KMS-11 (cell line): Measurements from ENCODE around the gene RRP8.

Experiments used
- H2AFZ ChIP-seq: fragments of 200-600 bp; sonication (generic); 2 replicates; pipeline ENCODE4 v1.6.1; 2016; ENCODE audit warnings: antibody characterized with exemption, mixed run types, low read depth
- H3K27ac ChIP-seq: fragments of 200-600 bp; sonication (generic); 2 replicates; pipeline ENCODE4 v1.6.1; 2016; ENCODE audit warnings: mild to moderate bottlenecking, mixed run types
- H3K27me3 ChIP-seq: fragments of 200-600 bp; sonication (generic); 2 replicates; pipeline ENCODE4 v1.6.1; 2017; ENCODE audit warnings: mild to moderate bottlenecking, low read depth, mixed run types, moderate library complexity; ENCODE audit not compliant: insufficient read depth
- H3K36me3 ChIP-seq: fragments of 200-600 bp; sonication (generic); 2 replicates; pipeline ENCODE4 v1.6.1; 2017; ENCODE audit warnings: mild to moderate bottlenecking, mixed run types; ENCODE audit not compliant: insufficient read depth
- H3K4me1 ChIP-seq: fragments of 200-600 bp; sonication (generic); 2 replicates; pipeline ENCODE4 v1.6.1; 2016; ENCODE audit warnings: mild to moderate bottlenecking, low read depth, mixed run types; ENCODE audit not compliant: poor library complexity, severe bottlenecking
- H3K4me2 ChIP-seq: fragments of 200-600 bp; sonication (generic); 2 replicates; pipeline ENCODE4 v1.7.0; 2016; ENCODE audit warnings: mild to moderate bottlenecking, mixed run types
- H3K4me3 ChIP-seq: fragments of 200-600 bp; sonication (generic); IDR thresholded peaks from 2 replicates; pipeline ENCODE4 v1.6.1; 2017; ENCODE audit warnings: low read depth, low read length, mixed read lengths; ENCODE audit not compliant: insufficient read depth
- H3K79me2 ChIP-seq: fragments of 200-600 bp; sonication (generic); 2 replicates; pipeline ENCODE4 v1.6.1; 2016; ENCODE audit warnings: low read depth, mixed run types; ENCODE audit not compliant: insufficient read depth
- H3K9ac ChIP-seq: fragments of 200-600 bp; sonication (generic); 2 replicates; pipeline ENCODE4 v1.6.1; 2016; ENCODE audit warnings: mild to moderate bottlenecking, mixed run types
- H4K20me1 ChIP-seq: fragments of 200-600 bp; sonication (generic); 2 replicates; pipeline ENCODE4 v1.6.1; 2016; ENCODE audit warnings: mild to moderate bottlenecking, mixed run types; ENCODE audit not compliant: insufficient read depth
- CTCF ChIP-seq: fragments of 200-600 bp; sonication (generic); conservative IDR thresholded peaks from 2 replicates; pipeline ENCODE4 v1.6.1; 2017; ENCODE audit warnings: low read depth, mild to moderate bottlenecking, antibody characterized with exemption, low read length, moderate library complexity, mixed read lengths

RRP8 gene

GRCh38 chr11:6625156-6625831 is 21.9 kb upstream of the RRP8 start:
- Histone ChIP-seq H3K9ac (no peak overlapping the region), H3K27ac (no peak overlapping the region), H3K79me2 (no peaks in the 10 kb centered on the region), H3K4me3 (no peak overlapping the region), H3K27me3 (no peaks in the 10 kb centered on the region), H2AFZ (no peak overlapping the region), H3K4me1 (peaks cover 11% of the 10 kb centered on the region), H4K20me1 (no peaks in the 10 kb centered on the region), H3K4me2 (no peak overlapping the region), H3K36me3 (no peaks in the 10 kb centered on the region)
- no peak for TF ChIP-seq CTCF

- H3K4me3 ChIP-seq, result no peak overlapping the region
- TF ChIP-seq CTCF, result no peak
- no peak overlapping the region for H3K4me2 ChIP-seq
- no peak overlapping the region for H3K9ac ChIP-seq
- H3K79me2 ChIP-seq, result no peaks in the 10 kb centered on the region
- H3K27me3 ChIP-seq, result no peaks in the 10 kb centered on the region
- no peak overlapping the region for H3K27ac ChIP-seq
- no peaks in the 10 kb centered on the region for H3K36me3 ChIP-seq
- peaks cover 17% of the 10 kb centered on the region for H3K4me1 ChIP-seq
- no peaks in the 10 kb centered on the region for H4K20me1 ChIP-seq
- no peak overlapping the region for H2AFZ ChIP-seq
Measured at GRCh38 chr11:6623391-6624363, 20.3 kb upstream of the RRP8 start.

DNA sequence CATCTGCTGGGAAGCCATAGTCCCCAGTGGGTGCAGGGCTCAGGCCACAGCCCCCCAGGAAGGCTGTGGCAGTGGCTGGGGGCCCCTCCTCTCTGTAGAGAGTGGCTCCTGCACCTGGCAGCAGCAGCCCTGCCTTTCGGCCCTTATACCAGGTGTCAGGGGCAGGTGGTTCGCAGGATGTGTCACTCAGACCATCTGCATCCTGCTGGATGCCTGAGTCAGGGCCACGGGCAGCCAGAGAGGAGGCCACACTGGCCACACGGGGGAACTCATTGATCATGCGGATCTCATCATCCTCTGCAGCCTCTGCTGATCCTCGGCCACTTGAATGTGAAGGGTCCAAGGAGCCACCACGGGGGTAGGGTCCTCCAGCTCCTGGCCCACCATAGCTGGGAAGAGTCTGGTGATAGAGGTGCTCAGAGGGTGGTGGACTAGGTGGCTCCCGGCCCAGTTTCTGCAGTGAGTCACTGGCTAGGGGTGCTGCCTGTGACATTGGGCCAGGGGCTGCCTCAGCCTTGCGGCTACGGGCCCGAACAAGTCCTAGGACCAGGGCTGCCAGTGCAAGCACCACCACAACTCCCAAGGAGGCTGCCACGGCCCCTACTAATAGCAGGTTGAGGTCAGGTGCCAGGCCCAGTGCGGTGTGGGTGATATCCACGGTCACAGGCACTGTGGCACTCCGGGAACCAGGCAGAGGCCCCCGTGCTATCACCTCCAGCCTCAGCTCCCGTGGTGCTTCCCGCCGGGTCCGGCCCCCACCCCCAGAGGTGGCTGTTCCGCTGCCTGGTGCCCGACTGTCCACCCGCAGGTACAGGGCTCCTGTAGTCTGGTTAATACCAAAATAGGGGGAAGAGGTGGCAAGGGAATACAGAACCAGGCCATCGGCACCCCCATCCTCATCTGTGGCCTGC is 19.1 kb upstream of the RRP8 start:
- Histone ChIP-seq H4K20me1 (no peaks in the 10 kb centered on the region), H3K79me2 (no peaks in the 10 kb centered on the region), H3K4me3 (no peak overlapping the region), H3K9ac (no peak overlapping the region), H2AFZ (no peak overlapping the region), H3K27me3 (no peaks in the 10 kb centered on the region), H3K4me2 (no peak overlapping the region), H3K27ac (no peak overlapping the region), H3K4me1 (peaks cover 14% of the 10 kb centered on the region), H3K36me3 (no peaks in the 10 kb centered on the region)
- no peak for TF ChIP-seq CTCF

GRCh38 chr11:6621711-6622211 is 18.3 kb upstream of the RRP8 start:
- Histone ChIP-seq H4K20me1 (no peaks in the 10 kb centered on the region), H3K4me2 (no peak overlapping the region), H3K27ac (no peak overlapping the region), H3K79me2 (no peaks in the 10 kb centered on the region), H3K4me1 (peaks cover 10% of the 10 kb centered on the region), H3K27me3 (no peaks in the 10 kb centered on the region), H3K9ac (no peak overlapping the region), H3K4me3 (no peak overlapping the region), H2AFZ (no peak overlapping the region), H3K36me3 (no peaks in the 10 kb centered on the region)
- no peak for TF ChIP-seq CTCF
